ENCODE data around the gene NOXA1.
"Not testable (repeated sequence)": the region's sequence is repeated elsewhere in the genome, so short reads cannot be mapped to it uniquely, and the experiment has no call there.

NOXA1 gene

GRCh38 chr9:137465720-137466388 is 42.7 kb downstream of the NOXA1 start:
- Mint-ChIP-seq H3K4me3 (no peak overlapping the region), H3K9me3 (no peaks in the 10 kb centered on the region), H3K36me3 (ENCODE audit: low read depth) (no peaks in the 10 kb centered on the region), H3K27ac (no peak overlapping the region), H3K4me1 (no peaks in the 10 kb centered on the region), H3K27me3 (ENCODE audit: low read depth) (peaks cover 18% of the 10 kb centered on the region)
- no peak for TF ChIP-seq CTCF (IDR thresholded peaks at IDR 0.05; ENCODE audit: unreplicated experiment in 3 of 3)

- H3K4me3 Mint-ChIP-seq; H3K27ac Mint-ChIP-seq; H3K4me1 Mint-ChIP-seq; H3K36me3 Mint-ChIP-seq (ENCODE audit: low read depth); H3K9me3 Mint-ChIP-seq: not testable (repeated sequence)
- H3K27me3 Mint-ChIP-seq (ENCODE audit: low read depth) = peaks cover 16% of the 10 kb centered on the region
These were observed 43.3 kb downstream of the NOXA1 start for GRCh38 chr9:137466389-137467085.

- Mint-ChIP-seq H3K4me3 (no peak overlapping the region), H3K9me3 (peaks cover 4% of the 10 kb centered on the region), H3K36me3 (ENCODE audit: low read depth) (no peaks in the 10 kb centered on the region), H3K27ac (no peak overlapping the region), H3K4me1 (no peaks in the 10 kb centered on the region), H3K27me3 (ENCODE audit: low read depth) (peaks cover 16% of the 10 kb centered on the region)
- TF ChIP-seq CTCF (IDR thresholded peaks at IDR 0.05; ENCODE audit: unreplicated experiment in 3 of 3) = no peak
These were observed 44.0 kb downstream of the NOXA1 start for GRCh38 chr9:137467161-137467581.

- H3K9me3 Mint-ChIP-seq = peaks cover 6% of the 10 kb centered on the region
- H3K4me1 Mint-ChIP-seq = no peaks in the 10 kb centered on the region
- H3K36me3 Mint-ChIP-seq (ENCODE audit: low read depth) = no peaks in the 10 kb centered on the region
- H3K27ac Mint-ChIP-seq = no peak overlapping the region
- peaks cover 12% of the 10 kb centered on the region for H3K27me3 Mint-ChIP-seq (ENCODE audit: low read depth)
- TF ChIP-seq CTCF (IDR thresholded peaks at IDR 0.05; ENCODE audit: unreplicated experiment in 3 of 3) = no peak
- no peak overlapping the region for H3K4me3 Mint-ChIP-seq
These were observed 44.7 kb downstream of the NOXA1 start for GRCh38 chr9:137467896-137468295.

GRCh38 chr9:137470785-137471184 is 47.6 kb downstream of the NOXA1 start:
- TF ChIP-seq CTCF (IDR thresholded peaks at IDR 0.05; ENCODE audit: unreplicated experiment in 3 of 3) = no peak
- peaks cover 3% of the 10 kb centered on the region for H3K36me3 Mint-ChIP-seq (ENCODE audit: low read depth)
- H3K9me3 Mint-ChIP-seq = peaks cover 22% of the 10 kb centered on the region
- H3K4me1 Mint-ChIP-seq = no peaks in the 10 kb centered on the region
- no peak overlapping the region for H3K27ac Mint-ChIP-seq
- H3K4me3 Mint-ChIP-seq = no peak overlapping the region
- H3K27me3 Mint-ChIP-seq (ENCODE audit: low read depth) = peaks cover 9% of the 10 kb centered on the region

- no peak overlapping the region for H3K27ac Mint-ChIP-seq
- H3K27me3 Mint-ChIP-seq (ENCODE audit: low read depth) = no peaks in the 10 kb centered on the region
- peaks cover 3% of the 10 kb centered on the region for H3K36me3 Mint-ChIP-seq (ENCODE audit: low read depth)
- TF ChIP-seq CTCF (IDR thresholded peaks at IDR 0.05; ENCODE audit: unreplicated experiment in 3 of 3) = no peak
- peaks cover 29% of the 10 kb centered on the region for H3K9me3 Mint-ChIP-seq
- H3K4me3 Mint-ChIP-seq = no peak overlapping the region
- H3K4me1 Mint-ChIP-seq = peaks cover 2% of the 10 kb centered on the region
These were observed 51.1 kb downstream of the NOXA1 start for GRCh38 chr9:137474271-137474670.
